ENCODE results near the gene NTN1.

NTN1 gene

DNA sequence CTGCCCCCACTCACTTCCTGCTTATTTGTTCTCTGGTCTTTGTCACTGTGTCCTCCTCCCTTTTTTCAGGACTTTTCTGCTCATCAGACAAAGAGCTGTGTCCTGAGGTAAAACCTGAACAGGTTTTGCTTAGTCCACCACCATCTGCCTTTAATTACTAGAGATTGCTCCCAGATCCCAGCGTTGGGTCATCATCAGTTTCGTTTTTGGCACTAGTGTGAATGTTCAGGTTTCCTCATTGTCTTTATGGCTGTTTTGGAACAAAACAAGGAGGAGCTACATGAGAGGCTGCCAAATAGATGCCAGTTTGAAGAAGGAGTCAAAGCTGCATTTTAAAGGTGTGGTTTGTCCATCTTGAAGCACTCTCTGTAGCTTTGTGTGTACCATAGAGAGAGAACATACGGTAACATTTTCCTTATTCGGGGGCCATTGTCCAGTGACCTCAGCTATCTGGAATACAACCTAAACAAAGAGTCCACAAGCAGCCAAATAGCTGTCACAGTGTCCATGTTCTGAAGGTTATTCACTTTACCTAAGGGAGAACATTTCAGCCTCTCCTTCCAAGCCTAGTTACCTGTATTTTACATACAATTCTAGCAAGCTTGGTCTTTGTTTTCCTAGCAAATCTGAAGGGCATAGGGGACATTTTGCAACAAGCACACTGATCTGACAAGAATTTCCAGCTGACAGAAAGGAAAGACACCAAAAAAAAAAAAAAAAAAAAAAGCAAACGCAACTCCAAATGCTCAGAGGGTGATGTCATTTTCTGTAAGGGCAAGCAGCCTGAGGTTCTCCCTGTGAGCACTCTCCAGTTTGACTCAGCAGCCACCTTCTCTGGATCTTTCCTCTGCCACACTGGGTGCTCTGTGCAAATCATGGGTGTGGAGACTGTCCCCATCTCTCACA lies 196.1 kb downstream of the NTN1 start:
- Histone ChIP-seq H2AK5ac (ENCODE audit: low read length) (peak overlapping the region; percentile 75), H3K27me3 (ENCODE audit: insufficient read depth, low read length) (no peaks in the 10 kb centered on the region), H3K4me1 (ENCODE audit: control insufficient read depth in 1 of 2, insufficient read depth in 2 of 2, low read length in 2 of 2) (peaks cover 29 to 33% of the 10 kb centered on the region in 2 experiments), H3K36me3 (ENCODE audit: control insufficient read depth in 1 of 2, insufficient read depth in 2 of 2, low read length in 2 of 2) (no peaks in the 10 kb centered on the region), H2BK12ac (ENCODE audit: low read length) (peak overlapping the region; percentile 90), H4K91ac (ENCODE audit: low read depth, low read length) (peak overlapping the region; percentile 93), H3K79me1 (ENCODE audit: low read length) (peaks cover 21% of the 10 kb centered on the region), H3K14ac (ENCODE audit: low read length) (peak overlapping the region; percentile 62), H2BK120ac (ENCODE audit: insufficient read depth, low read length, poor library complexity) (peak overlapping the region; percentile 91), H4K12ac (ENCODE audit: low read depth, low read length) (no peak overlapping the region), H3K4ac (ENCODE audit: low read depth, low read length) (no peak overlapping the region), H3K18ac (ENCODE audit: low read length) (peak overlapping the region; percentile 37), H3K4me3 (ENCODE audit: low read depth, low read length) (no peak overlapping the region), H3K9ac (ENCODE audit: low read length) (no peak overlapping the region), H2AFZ (ENCODE audit: insufficient read depth, low read length, poor library complexity) (no peak overlapping the region), H3K79me2 (ENCODE audit: control insufficient read depth, insufficient read depth, low read length, poor library complexity) (no peaks in the 10 kb centered on the region), H3K23ac (ENCODE audit: low read length) (no peak overlapping the region), H2BK5ac (ENCODE audit: low read depth, low read length, poor library complexity) (peak overlapping the region; percentile 80), H3K4me2 (ENCODE audit: low read length) (peak overlapping the region; percentile 34), H4K8ac (ENCODE audit: low read depth, low read length) (peak overlapping the region; percentile 31), H3K27ac (ENCODE audit: low read depth, low read length) (peak overlapping the region; percentile 84), H3K9me3 (ENCODE audit: insufficient read depth, low read depth, low read length) (peaks cover 3% of the 10 kb centered on the region)
- WGBS (ENCODE audit: extremely low coverage, insufficient coverage, insufficient read length): no CpG with 5 or more reads among the region's 5 CpGs
- DNase-seq: peak; percentile 73 to 96

DNA sequence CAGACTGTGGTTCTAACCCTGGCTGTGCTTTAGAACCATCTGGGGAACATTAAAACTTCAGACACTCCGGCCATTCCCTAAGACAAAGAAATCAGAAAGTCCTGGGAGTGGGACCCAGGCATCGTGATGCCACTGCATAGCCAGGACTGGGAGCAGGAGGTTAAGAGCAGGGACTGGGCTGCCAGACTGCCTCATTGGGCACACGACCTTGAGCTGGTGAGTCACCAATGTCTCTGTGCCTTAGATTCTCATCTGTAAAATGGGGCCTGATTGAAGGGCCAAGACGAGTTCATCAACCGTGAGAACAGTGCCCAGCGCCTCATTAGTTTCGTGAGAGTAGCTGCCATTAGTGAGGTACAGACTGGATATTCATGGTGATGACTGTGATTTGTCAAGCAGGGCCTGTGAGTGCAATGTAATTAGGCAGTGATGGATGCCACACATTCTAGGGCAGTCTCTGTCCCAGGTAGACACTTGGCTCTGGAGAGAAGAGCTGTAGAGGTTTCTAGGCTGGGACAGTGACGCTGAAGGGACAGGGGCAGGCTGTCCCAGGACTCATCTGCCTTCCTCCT lies 196.8 kb downstream of the NTN1 start:
- Histone ChIP-seq H3K27ac (ENCODE audit: low read depth, low read length) (peak overlapping the region; percentile 84), H2BK120ac (ENCODE audit: insufficient read depth, low read length, poor library complexity) (peak overlapping the region; percentile 91), H4K12ac (ENCODE audit: low read depth, low read length) (no peak overlapping the region), H3K27me3 (ENCODE audit: insufficient read depth, low read length) (no peaks in the 10 kb centered on the region), H3K36me3 (ENCODE audit: control insufficient read depth in 1 of 2, insufficient read depth in 2 of 2, low read length in 2 of 2) (no peaks in the 10 kb centered on the region), H3K9me3 (ENCODE audit: insufficient read depth, low read depth, low read length) (peaks cover 3% of the 10 kb centered on the region), H3K79me1 (ENCODE audit: low read length) (peaks cover 21% of the 10 kb centered on the region), H3K4me1 (ENCODE audit: control insufficient read depth in 1 of 2, insufficient read depth in 2 of 2, low read length in 2 of 2) (peaks cover 29 to 33% of the 10 kb centered on the region in 2 experiments), H2AFZ (ENCODE audit: insufficient read depth, low read length, poor library complexity) (no peak overlapping the region), H4K8ac (ENCODE audit: low read depth, low read length) (peak overlapping the region; percentile 31), H3K18ac (ENCODE audit: low read length) (peak overlapping the region; percentile 37), H2AK5ac (ENCODE audit: low read length) (peak overlapping the region; percentile 75), H3K14ac (ENCODE audit: low read length) (peak overlapping the region; percentile 62), H3K9ac (ENCODE audit: low read length) (no peak overlapping the region), H3K4ac (ENCODE audit: low read depth, low read length) (peak overlapping the region; percentile 32), H3K4me2 (ENCODE audit: low read length) (peak overlapping the region; percentile 4), H4K91ac (ENCODE audit: low read depth, low read length) (peak overlapping the region; percentile 93), H2BK12ac (ENCODE audit: low read length) (peak overlapping the region; percentile 90), H2BK5ac (ENCODE audit: low read depth, low read length, poor library complexity) (peak overlapping the region; percentile 80), H3K23ac (ENCODE audit: low read length) (no peak overlapping the region), H3K79me2 (ENCODE audit: control insufficient read depth, insufficient read depth, low read length, poor library complexity) (no peaks in the 10 kb centered on the region), H3K4me3 (ENCODE audit: low read depth, low read length) (no peak overlapping the region)
- peak; percentile 33 to 50 for DNase-seq
- WGBS (ENCODE audit: extremely low coverage, insufficient coverage, insufficient read length): no CpG with 5 or more reads among the region's 8 CpGs

DNA sequence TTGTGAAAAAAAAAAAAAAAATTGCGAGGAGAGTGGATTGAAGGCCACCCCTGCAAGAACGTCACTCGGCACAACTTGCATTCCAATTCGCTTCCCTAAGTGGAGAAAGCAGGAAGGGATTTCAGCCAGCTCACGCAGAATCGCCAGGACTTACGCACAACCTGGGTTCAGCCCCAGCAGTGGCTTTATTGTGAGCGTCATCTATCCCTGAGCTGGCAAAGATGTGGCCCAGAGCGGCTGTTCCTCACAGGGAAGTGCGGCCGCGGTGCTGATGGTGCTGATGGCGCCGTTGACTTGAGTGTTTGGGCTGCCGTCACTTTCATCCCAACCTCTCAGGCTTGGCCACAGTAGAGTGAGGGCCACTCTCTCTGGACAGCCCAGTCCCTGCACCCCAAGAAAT lies 197.6 kb downstream of the NTN1 start:
- Histone ChIP-seq H3K9me3 (ENCODE audit: insufficient read depth, low read depth, low read length) (peaks cover 3% of the 10 kb centered on the region), H4K12ac (ENCODE audit: low read depth, low read length) (no peak overlapping the region), H3K79me1 (ENCODE audit: low read length) (peaks cover 21% of the 10 kb centered on the region), H2BK120ac (ENCODE audit: insufficient read depth, low read length, poor library complexity) (no peak overlapping the region), H3K4me2 (ENCODE audit: low read length) (no peak overlapping the region), H3K4me1 (ENCODE audit: control insufficient read depth in 1 of 2, insufficient read depth in 2 of 2, low read length in 2 of 2) (peaks cover 29 to 33% of the 10 kb centered on the region in 2 experiments), H2AFZ (ENCODE audit: insufficient read depth, low read length, poor library complexity) (no peak overlapping the region), H3K27ac (ENCODE audit: low read depth, low read length) (no peak overlapping the region), H4K91ac (ENCODE audit: low read depth, low read length) (peak overlapping the region; percentile 9), H3K18ac (ENCODE audit: low read length) (no peak overlapping the region), H3K27me3 (ENCODE audit: insufficient read depth, low read length) (no peaks in the 10 kb centered on the region), H3K9ac (ENCODE audit: low read length) (no peak overlapping the region), H2AK5ac (ENCODE audit: low read length) (peak overlapping the region; percentile 45), H3K79me2 (ENCODE audit: control insufficient read depth, insufficient read depth, low read length, poor library complexity) (no peaks in the 10 kb centered on the region), H3K36me3 (ENCODE audit: control insufficient read depth in 1 of 2, insufficient read depth in 2 of 2, low read length in 2 of 2) (no peaks in the 10 kb centered on the region), H4K8ac (ENCODE audit: low read depth, low read length) (peak overlapping the region; percentile 20), H3K4me3 (ENCODE audit: low read depth, low read length) (no peak overlapping the region), H2BK12ac (ENCODE audit: low read length) (peak overlapping the region; percentile 73), H2BK5ac (ENCODE audit: low read depth, low read length, poor library complexity) (no peak overlapping the region), H3K23ac (ENCODE audit: low read length) (no peak overlapping the region), H3K14ac (ENCODE audit: low read length) (no peak overlapping the region), H3K4ac (ENCODE audit: low read depth, low read length) (no peak overlapping the region)
- WGBS (ENCODE audit: extremely low coverage, insufficient coverage, insufficient read length): no CpG with 5 or more reads among the region's 15 CpGs
- peak; percentile 15 to 62 for DNase-seq

DNA sequence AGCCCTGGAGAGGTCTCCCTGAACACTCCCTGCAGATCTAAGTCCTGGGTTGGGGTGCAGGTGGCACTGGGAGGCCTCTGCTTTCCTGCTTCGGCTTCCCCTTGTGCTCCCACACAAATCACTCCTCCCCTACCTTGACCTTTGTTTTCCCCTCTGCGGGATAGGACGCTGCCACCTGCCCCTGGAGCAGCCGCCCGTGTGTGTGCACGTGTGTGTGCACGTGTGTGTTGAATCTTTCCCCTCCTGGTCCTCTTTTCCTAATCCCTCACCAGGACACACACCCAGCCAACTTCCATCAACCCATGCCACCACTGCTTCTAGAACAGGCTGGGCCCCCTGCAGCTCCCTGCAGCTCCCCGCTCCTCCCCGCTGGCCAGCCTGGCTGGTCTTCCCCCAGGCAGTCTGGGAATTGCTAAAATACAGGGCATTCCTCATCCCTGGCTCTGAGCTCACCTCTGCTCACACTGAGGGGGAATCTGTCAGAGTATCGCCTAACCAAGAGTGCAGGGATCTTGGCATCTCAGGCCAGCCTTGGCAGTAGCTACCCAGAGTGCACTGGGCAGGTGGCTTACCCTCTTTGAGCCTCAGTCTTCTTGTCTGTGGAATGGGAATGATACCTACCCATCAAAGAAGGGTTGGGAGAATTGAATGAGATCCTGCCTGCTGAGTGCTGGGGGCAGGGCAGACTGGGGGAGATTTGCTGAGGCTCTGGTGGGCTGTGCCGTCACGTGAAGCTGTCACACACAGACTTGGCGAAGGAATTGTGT lies 198.5 kb downstream of the NTN1 start:
- Histone ChIP-seq H3K27ac (ENCODE audit: low read depth, low read length) (no peak overlapping the region), H3K23ac (ENCODE audit: low read length) (no peak overlapping the region), H2BK12ac (ENCODE audit: low read length) (peak overlapping the region; percentile 73), H3K18ac (ENCODE audit: low read length) (no peak overlapping the region), H2BK5ac (ENCODE audit: low read depth, low read length, poor library complexity) (no peak overlapping the region), H3K36me3 (ENCODE audit: control insufficient read depth in 1 of 2, insufficient read depth in 2 of 2, low read length in 2 of 2) (no peaks in the 10 kb centered on the region), H4K8ac (ENCODE audit: low read depth, low read length) (no peak overlapping the region), H3K4me3 (ENCODE audit: low read depth, low read length) (no peak overlapping the region), H2BK120ac (ENCODE audit: insufficient read depth, low read length, poor library complexity) (peak overlapping the region; percentile 3), H2AFZ (ENCODE audit: insufficient read depth, low read length, poor library complexity) (no peak overlapping the region), H3K4me1 (ENCODE audit: control insufficient read depth in 1 of 2, insufficient read depth in 2 of 2, low read length in 2 of 2) (peaks cover 29 to 33% of the 10 kb centered on the region in 2 experiments), H3K14ac (ENCODE audit: low read length) (no peak overlapping the region), H3K4ac (ENCODE audit: low read depth, low read length) (no peak overlapping the region), H4K12ac (ENCODE audit: low read depth, low read length) (peak overlapping the region; percentile 12), H2AK5ac (ENCODE audit: low read length) (no peak overlapping the region), H3K4me2 (ENCODE audit: low read length) (no peak overlapping the region), H4K91ac (ENCODE audit: low read depth, low read length) (peak overlapping the region; percentile 9), H3K9ac (ENCODE audit: low read length) (no peak overlapping the region), H3K79me2 (ENCODE audit: control insufficient read depth, insufficient read depth, low read length, poor library complexity) (no peaks in the 10 kb centered on the region), H3K27me3 (ENCODE audit: insufficient read depth, low read length) (no peaks in the 10 kb centered on the region), H3K9me3 (ENCODE audit: insufficient read depth, low read depth, low read length) (peaks cover 3% of the 10 kb centered on the region), H3K79me1 (ENCODE audit: low read length) (peaks cover 21% of the 10 kb centered on the region)
- WGBS (ENCODE audit: extremely low coverage, insufficient coverage, insufficient read length): no CpG with 5 or more reads among the region's 13 CpGs
- peak; percentile 83 to 91 for DNase-seq
